HL-60 (cell line): ENCODE results near the gene CDKN2B-AS1.

Experiments used
- DNase-seq, 2 experiments: peaks; one replicate each; pipeline ENCODE4 v3.0.0-alpha.2; 2010 to 2020; ENCODE audit warnings: low read depth in 1 of 2, low spot score in 1 of 2
- H3K27ac ChIP-seq: fragments of 250-450 bp; sonication (Bioruptor Pico); replicated peaks from 2 replicates; pipeline ENCODE4 v1.5.1; 2020; ENCODE audit warnings: mild to moderate bottlenecking, moderate library complexity
- H3K27me3 ChIP-seq: fragments of 250-450 bp; sonication (Bioruptor Pico); 2 replicates; pipeline ENCODE4 v1.5.1; 2021; ENCODE audit warnings: mild to moderate bottlenecking, moderate library complexity; ENCODE audit not compliant: insufficient read depth, poor library complexity, severe bottlenecking
- H3K4me3 ChIP-seq: replicated peaks from 2 replicates; pipeline ENCODE4 v1.5.1; 2011; ENCODE audit warnings: mild to moderate bottlenecking, control low read depth, low read length; ENCODE audit not compliant: insufficient read depth
- CTCF ChIP-seq: IDR thresholded peaks from one replicate; pipeline ENCODE4 v1.5.1; 2011; ENCODE audit warnings: low read length, control low read depth, inconsistent platforms; ENCODE audit not compliant: insufficient read depth
- GABPA ChIP-seq: IDR thresholded peaks from 2 replicates; pipeline ENCODE4 v1.6.1; 2012; ENCODE audit warnings: low read depth
- POLR2AphosphoS5 ChIP-seq: IDR thresholded peaks from 2 replicates; pipeline ENCODE4 v1.6.1; 2012; ENCODE audit warnings: low read depth
- REST ChIP-seq: IDR thresholded peaks from 2 replicates; pipeline ENCODE4 v1.6.1; 2012; ENCODE audit warnings: low read depth; ENCODE audit not compliant: insufficient replicate concordance
- SPI1 ChIP-seq: IDR thresholded peaks from 2 replicates; pipeline ENCODE4 v1.6.1; 2012; ENCODE audit warnings: low read depth, mild to moderate bottlenecking, borderline replicate concordance

CDKN2B-AS1 gene

GRCh38 chr9:22005702-22006606 lies 11.4 kb downstream of the CDKN2B-AS1 start:
- no peak for DNase-seq
- TF ChIP-seq POLR2AphosphoS5 (no peak), REST (no peak), GABPA (no peak), CTCF (no peak), SPI1 (no peak)
- H3K27ac ChIP-seq, result peak overlapping the region; percentile 54
- H3K4me3 ChIP-seq, result no peak overlapping the region
- H3K27me3 ChIP-seq, result no peaks in the 10 kb centered on the region

GRCh38 chr9:22008384-22008716 lies 13.8 kb downstream of the CDKN2B-AS1 start:
- Histone ChIP-seq H3K27ac (peak overlapping the region; percentile 73), H3K27me3 (no peaks in the 10 kb centered on the region), H3K4me3 (peak overlapping the region; percentile 78)
- DNase-seq, result no peak
- TF ChIP-seq SPI1 (no peak), CTCF (no peak), POLR2AphosphoS5 (no peak), REST (no peak), GABPA (no peak)

GRCh38 chr9:22008717-22009505 lies 14.3 kb downstream of the CDKN2B-AS1 start, which contains the start of gene CDKN2B:
TSS of gene CDKN2B (minus strand) at chr9:22009305. CDS start at chr9:22008953, 352 bp downstream.
- peak within 1 kb of the TSS; percentile 78 for H3K4me3 ChIP-seq
- peak within 1 kb of the TSS; percentile 73 for H3K27ac ChIP-seq
- TF ChIP-seq SPI1 (no peak), REST (no peak), POLR2AphosphoS5 (0 out of 2 replicates have a peak, but pooled peaks have one; percentile 31), GABPA (no peak), CTCF (peak; percentile 47)
- DNase-seq, result peak; percentile 44 to 84
- no peaks in the 10 kb centered on the region for H3K27me3 ChIP-seq
